Measurements from ENCODE around the gene ASTL.

GRCh38 chr2:96181529-96181928 lies 43.2 kb upstream of the ASTL start:
- no peak for TF ChIP-seq POLR2A (IDR thresholded peaks at IDR 0.05; ENCODE audit: extremely low read depth, insufficient read length)
- TF ChIP-seq CTCF (IDR thresholded peaks at IDR 0.05; ENCODE audit: low read depth, low read length) = no peak
- no peak for TF ChIP-seq MAX (IDR thresholded peaks at IDR 0.05; ENCODE audit: low read depth, low read length)

Data from NB4 (cell line).